ENCODE data around the gene SH3GL1.
"Not testable (repeated sequence)": the region's sequence is repeated elsewhere in the genome, so short reads cannot be mapped to it uniquely, and the experiment has no call there.

The SH3GL1 gene

GRCh38 chr19:4329858-4330257, 70.5 kb downstream of the SH3GL1 start:
- no peak overlapping the region for H3K4me3 ChIP-seq (ENCODE audit: low read length)
- no peak for DNase-seq (ENCODE audit: low read depth, low spot score)

GRCh38 chr19:4328991-4329681, 71.2 kb downstream of the SH3GL1 start:
- peak overlapping the region; percentile 74 for H3K4me3 ChIP-seq (ENCODE audit: low read length)
- DNase-seq (ENCODE audit: low read depth, low spot score), result not testable (repeated sequence)

- peak; percentile 91 for DNase-seq (ENCODE audit: low read depth, low spot score)
- H3K4me3 ChIP-seq (ENCODE audit: low read length), result peak overlapping the region; percentile 74
Observed at GRCh38 chr19:4328243-4328990, 71.9 kb downstream of the SH3GL1 start.

GRCh38 chr19:4327877-4328242, 72.5 kb downstream of the SH3GL1 start:
- no peak for DNase-seq (ENCODE audit: low read depth, low spot score)

GRCh38 chr19:4327252-4327876, 73.0 kb downstream of the SH3GL1 start:
- H3K4me3 ChIP-seq (ENCODE audit: low read length), result peak overlapping the region; percentile 52; the same call in 1 of the 2 replicates
- no peak for DNase-seq (ENCODE audit: low read depth, low spot score)

More at GRCh38 chr19:4327877-4328242, 72.5 kb downstream of the SH3GL1 start:
- H3K4me3 ChIP-seq (ENCODE audit: low read length), result peak overlapping the region; percentile 52

GRCh38 chr19:4326837-4327251, 73.5 kb downstream of the SH3GL1 start:
- DNase-seq (ENCODE audit: low read depth, low spot score), result no peak
- H3K4me3 ChIP-seq (ENCODE audit: low read length), result no peak overlapping the region

- DNase-seq (ENCODE audit: low read depth, low spot score), result no peak
- no peak overlapping the region for H3K4me3 ChIP-seq (ENCODE audit: low read length)
Observed at GRCh38 chr19:4326215-4326836, 74.0 kb downstream of the SH3GL1 start.

- no peak for DNase-seq (ENCODE audit: low read depth, low spot score)
- H3K4me3 ChIP-seq (ENCODE audit: low read length), result no peak overlapping the region
Observed at GRCh38 chr19:4324228-4324627, 76.1 kb downstream of the SH3GL1 start.

GRCh38 chr19:4323692-4324091, 76.7 kb downstream of the SH3GL1 start:
- H3K4me3 ChIP-seq (ENCODE audit: low read length), result no peak overlapping the region
- DNase-seq (ENCODE audit: low read depth, low spot score), result no peak

GRCh38 chr19:4322942-4323665, 77.2 kb downstream of the SH3GL1 start:
- no peak overlapping the region for H3K4me3 ChIP-seq (ENCODE audit: low read length)
- no peak for DNase-seq (ENCODE audit: low read depth, low spot score)

GRCh38 chr19:4320419-4320818, 79.9 kb downstream of the SH3GL1 start:
- no peak for DNase-seq (ENCODE audit: low read depth, low spot score)
- no peak overlapping the region for H3K4me3 ChIP-seq (ENCODE audit: low read length)

GRCh38 chr19:4319067-4319718, 81.2 kb downstream of the SH3GL1 start:
- H3K4me3 ChIP-seq (ENCODE audit: low read length), result no peak overlapping the region
- DNase-seq (ENCODE audit: low read depth, low spot score), result no peak

GRCh38 chr19:4318460-4318859, 81.9 kb downstream of the SH3GL1 start:
- DNase-seq (ENCODE audit: low read depth, low spot score), result no peak
- H3K4me3 ChIP-seq (ENCODE audit: low read length), result no peak overlapping the region

GRCh38 chr19:4316956-4317355, 83.4 kb downstream of the SH3GL1 start:
- DNase-seq (ENCODE audit: low read depth, low spot score), result no peak

GRCh38 chr19:4313847-4314490, 86.4 kb downstream of the SH3GL1 start:
- H3K4me3 ChIP-seq (ENCODE audit: low read length), result no peak overlapping the region
- DNase-seq (ENCODE audit: low read depth, low spot score), result no peak

More at GRCh38 chr19:4316956-4317355, 83.4 kb downstream of the SH3GL1 start:
- no peak overlapping the region for H3K4me3 ChIP-seq (ENCODE audit: low read length)
